Stimulated activated naive CD8-positive, alpha-beta T cell treated with anti-CD3 and anti-CD28 coated beads, Interleukin-15, Interleukin-2, amounts not matched to agents 100 ng/mL and 50 ng/mL, for 24 hours (primary cell): ENCODE data around the gene TOM1.

Experiments used
- H3K27ac Mint-ChIP-seq: one replicate; pipeline ENCODE4 v1.8.0; 2021; ENCODE audit warnings: mild to moderate bottlenecking, mixed read lengths
- H3K27me3 Mint-ChIP-seq: one replicate; pipeline ENCODE4 v1.8.0; 2021; ENCODE audit warnings: mixed read lengths
- H3K36me3 Mint-ChIP-seq: one replicate; pipeline ENCODE4 v1.8.0; 2021; ENCODE audit warnings: low read depth, mixed read lengths
- H3K4me1 Mint-ChIP-seq: one replicate; pipeline ENCODE4 v1.8.0; 2021; ENCODE audit warnings: low read depth, mixed read lengths
- H3K4me3 Mint-ChIP-seq: one replicate; pipeline ENCODE4 v1.8.0; 2021; ENCODE audit warnings: mild to moderate bottlenecking, mixed read lengths
- H3K9me3 Mint-ChIP-seq: one replicate; pipeline ENCODE4 v1.8.0; 2021; ENCODE audit warnings: mixed read lengths

TOM1 gene

GRCh38 chr22:35296051-35296450 lies 3.6 kb upstream of the TOM1 start:
- Mint-ChIP-seq H3K27ac (no peak overlapping the region), H3K4me1 (peaks cover 28% of the 10 kb centered on the region), H3K4me3 (no peak overlapping the region), H3K36me3 (peaks cover 55% of the 10 kb centered on the region), H3K9me3 (no peaks in the 10 kb centered on the region), H3K27me3 (no peaks in the 10 kb centered on the region)

GRCh38 chr22:35299217-35299672 lies 449 bp upstream of the TOM1 start:
- Mint-ChIP-seq H3K9me3 (no peaks in the 10 kb centered on the region), H3K4me3 (peak overlapping the region; percentile 83), H3K27me3 (no peaks in the 10 kb centered on the region), H3K27ac (peak overlapping the region; percentile 85), H3K4me1 (peaks cover 50% of the 10 kb centered on the region), H3K36me3 (peaks cover 29% of the 10 kb centered on the region)

GRCh38 chr22:35301372-35301874 lies 1.7 kb downstream of the TOM1 start:
- H3K9me3 Mint-ChIP-seq, result no peaks in the 10 kb centered on the region
- H3K4me1 Mint-ChIP-seq, result peaks cover 62% of the 10 kb centered on the region
- peak overlapping the region; percentile 63 for H3K27ac Mint-ChIP-seq
- no peaks in the 10 kb centered on the region for H3K27me3 Mint-ChIP-seq
- peaks cover 17% of the 10 kb centered on the region for H3K36me3 Mint-ChIP-seq
- H3K4me3 Mint-ChIP-seq, result peak overlapping the region; percentile 83

- Mint-ChIP-seq H3K4me3 (no peak overlapping the region), H3K27me3 (no peaks in the 10 kb centered on the region), H3K4me1 (peaks cover 73% of the 10 kb centered on the region), H3K9me3 (no peaks in the 10 kb centered on the region), H3K36me3 (peaks cover 6% of the 10 kb centered on the region), H3K27ac (peak overlapping the region; percentile 2)
Measured at GRCh38 chr22:35303029-35303624, 3.4 kb downstream of the TOM1 start.

GRCh38 chr22:35305525-35306070 lies 5.9 kb downstream of the TOM1 start:
- no peaks in the 10 kb centered on the region for H3K36me3 Mint-ChIP-seq
- no peak overlapping the region for H3K27ac Mint-ChIP-seq
- no peaks in the 10 kb centered on the region for H3K9me3 Mint-ChIP-seq
- H3K4me1 Mint-ChIP-seq, result peaks cover 79% of the 10 kb centered on the region
- no peak overlapping the region for H3K4me3 Mint-ChIP-seq
- no peaks in the 10 kb centered on the region for H3K27me3 Mint-ChIP-seq

GRCh38 chr22:35306350-35306967 lies 6.8 kb downstream of the TOM1 start:
- no peaks in the 10 kb centered on the region for H3K27me3 Mint-ChIP-seq
- H3K9me3 Mint-ChIP-seq, result no peaks in the 10 kb centered on the region
- H3K27ac Mint-ChIP-seq, result peak overlapping the region; percentile 23
- no peaks in the 10 kb centered on the region for H3K36me3 Mint-ChIP-seq
- H3K4me1 Mint-ChIP-seq, result peaks cover 79% of the 10 kb centered on the region
- no peak overlapping the region for H3K4me3 Mint-ChIP-seq

GRCh38 chr22:35307372-35307771 lies 7.7 kb downstream of the TOM1 start:
- no peaks in the 10 kb centered on the region for H3K9me3 Mint-ChIP-seq
- no peak overlapping the region for H3K4me3 Mint-ChIP-seq
- no peaks in the 10 kb centered on the region for H3K27me3 Mint-ChIP-seq
- no peaks in the 10 kb centered on the region for H3K36me3 Mint-ChIP-seq
- H3K27ac Mint-ChIP-seq, result peak overlapping the region; percentile 52
- peaks cover 82% of the 10 kb centered on the region for H3K4me1 Mint-ChIP-seq

GRCh38 chr22:35307892-35308291 lies 8.2 kb downstream of the TOM1 start:
- no peaks in the 10 kb centered on the region for H3K9me3 Mint-ChIP-seq
- H3K4me3 Mint-ChIP-seq, result no peak overlapping the region
- H3K4me1 Mint-ChIP-seq, result peaks cover 82% of the 10 kb centered on the region
- H3K36me3 Mint-ChIP-seq, result no peaks in the 10 kb centered on the region
- peak overlapping the region; percentile 52 for H3K27ac Mint-ChIP-seq
- H3K27me3 Mint-ChIP-seq, result no peaks in the 10 kb centered on the region

GRCh38 chr22:35308480-35309021 lies 8.9 kb downstream of the TOM1 start:
- no peaks in the 10 kb centered on the region for H3K9me3 Mint-ChIP-seq
- peak overlapping the region; percentile 21 for H3K27ac Mint-ChIP-seq
- H3K36me3 Mint-ChIP-seq, result no peaks in the 10 kb centered on the region
- H3K27me3 Mint-ChIP-seq, result no peaks in the 10 kb centered on the region
- peak overlapping the region; percentile 30 for H3K4me3 Mint-ChIP-seq
- peaks cover 84% of the 10 kb centered on the region for H3K4me1 Mint-ChIP-seq

GRCh38 chr22:35310556-35311550 lies 11.2 kb downstream of the TOM1 start:
- no peaks in the 10 kb centered on the region for H3K27me3 Mint-ChIP-seq

GRCh38 chr22:35311551-35311999 lies 11.9 kb downstream of the TOM1 start:
- H3K27ac Mint-ChIP-seq, result no peak overlapping the region

More at GRCh38 chr22:35310556-35311550, 11.2 kb downstream of the TOM1 start:
- peaks cover 82% of the 10 kb centered on the region for H3K4me1 Mint-ChIP-seq
- H3K4me3 Mint-ChIP-seq, result no peak overlapping the region
- H3K9me3 Mint-ChIP-seq, result no peaks in the 10 kb centered on the region
- peak overlapping the region; percentile 66 for H3K27ac Mint-ChIP-seq
- H3K36me3 Mint-ChIP-seq, result no peaks in the 10 kb centered on the region

GRCh38 chr22:35312198-35313059 lies 12.7 kb downstream of the TOM1 start:
- Mint-ChIP-seq H3K27ac (peak overlapping the region; percentile 67), H3K36me3 (no peaks in the 10 kb centered on the region)

More at GRCh38 chr22:35311551-35311999, 11.9 kb downstream of the TOM1 start:
- H3K27me3 Mint-ChIP-seq, result no peaks in the 10 kb centered on the region
- H3K9me3 Mint-ChIP-seq, result no peaks in the 10 kb centered on the region
- H3K4me1 Mint-ChIP-seq, result peaks cover 75% of the 10 kb centered on the region
- H3K4me3 Mint-ChIP-seq, result no peak overlapping the region
- H3K36me3 Mint-ChIP-seq, result no peaks in the 10 kb centered on the region

GRCh38 chr22:35313311-35314121 lies 13.8 kb downstream of the TOM1 start:
- Mint-ChIP-seq H3K27me3 (no peaks in the 10 kb centered on the region), H3K36me3 (no peaks in the 10 kb centered on the region), H3K9me3 (no peaks in the 10 kb centered on the region), H3K4me3 (no peak overlapping the region), H3K4me1 (peaks cover 55% of the 10 kb centered on the region), H3K27ac (peak overlapping the region; percentile 41)

More at GRCh38 chr22:35312198-35313059, 12.7 kb downstream of the TOM1 start:
- H3K9me3 Mint-ChIP-seq, result no peaks in the 10 kb centered on the region
- no peaks in the 10 kb centered on the region for H3K27me3 Mint-ChIP-seq
- no peak overlapping the region for H3K4me3 Mint-ChIP-seq
- peaks cover 66% of the 10 kb centered on the region for H3K4me1 Mint-ChIP-seq
